CD4-positive, alpha-beta T cell treated with Interleukin-6 at 100 ng/mL for 8 hours (primary cell): Measurements from ENCODE around the gene FHOD1.
A peak's percentile ranks its signal among the peaks of the same experiment; 100 is the strongest.

ENCODE experiments used
- DNase-seq: peaks from one replicate; pipeline ENCODE4 v3.0.0-alpha.2; 2020; ENCODE audit warnings: mixed read lengths, low spot score

FHOD1 gene

DNA sequence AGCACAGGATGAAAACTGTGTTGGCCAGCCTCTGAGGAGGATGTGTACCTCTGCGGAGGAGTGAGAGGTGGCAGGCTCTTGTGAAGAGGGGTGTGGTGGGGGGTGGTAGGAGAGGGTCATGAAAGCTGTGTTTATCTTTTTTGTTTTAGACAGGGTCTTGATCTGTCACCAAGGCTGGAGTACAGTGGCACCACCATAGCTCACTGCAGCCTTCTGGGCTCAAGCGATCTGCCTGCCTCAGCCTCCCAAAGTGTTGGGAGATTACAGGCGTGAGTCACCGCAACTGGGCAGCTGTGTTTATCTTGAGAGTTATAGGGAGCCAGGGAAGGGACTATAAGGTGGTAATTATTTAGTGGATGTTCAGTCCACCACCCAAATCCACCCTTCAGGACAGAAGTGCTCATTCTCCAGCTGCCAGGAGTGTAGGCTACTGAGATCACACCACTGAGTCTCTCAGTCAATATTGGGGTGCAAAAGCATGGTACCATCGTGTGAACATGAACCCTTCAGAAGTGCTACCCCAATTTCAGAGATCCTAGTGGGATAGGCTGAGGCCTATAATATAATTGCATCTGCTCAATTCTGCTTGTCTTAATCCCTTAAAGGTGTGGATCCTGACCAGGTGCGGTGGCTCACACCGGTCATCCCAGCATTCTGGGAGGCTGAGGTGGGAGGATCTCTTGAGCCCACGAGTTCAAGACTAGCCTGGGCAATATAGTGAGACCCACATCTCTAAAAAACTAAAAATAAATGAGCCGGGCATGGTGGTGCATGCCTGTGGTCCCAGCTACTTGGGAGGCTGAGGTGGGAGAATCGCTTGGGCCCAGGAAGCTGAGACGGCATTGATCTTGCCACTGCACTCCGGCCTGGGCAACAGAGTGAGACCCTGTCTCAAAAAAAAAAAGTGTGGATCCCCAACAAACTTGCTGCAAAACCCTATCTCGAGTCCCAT is 56.6 kb downstream of the FHOD1 start:
- DNase-seq, result no peak

DNA sequence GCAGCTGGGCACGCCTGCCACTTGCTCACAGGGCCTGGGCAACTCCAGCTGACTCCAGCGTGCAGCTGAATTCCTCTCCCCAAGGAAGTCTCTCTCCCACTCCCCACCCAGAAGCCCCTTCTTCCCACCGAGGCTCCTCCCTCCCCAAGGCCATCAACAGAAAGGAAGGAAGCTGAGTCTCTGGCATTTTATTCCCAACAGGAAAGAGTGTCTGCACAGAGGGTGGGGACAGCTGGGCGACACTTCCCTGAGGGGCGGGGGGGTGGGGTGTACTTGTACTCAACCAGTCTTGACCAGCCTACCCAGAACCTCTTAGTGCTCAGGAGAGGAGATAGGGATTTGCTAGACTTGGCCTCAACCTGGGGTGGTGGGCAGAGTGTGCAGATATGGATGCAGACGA is 57.2 kb downstream of the FHOD1 start, which contains the start of gene EXOC3L1:
Gene EXOC3L1, minus strand, starts transcription at position 96 of the 400 bp plus-strand sequence. CDS start 460 bp downstream, outside the sequence.
- DNase-seq, result no peak

DNA sequence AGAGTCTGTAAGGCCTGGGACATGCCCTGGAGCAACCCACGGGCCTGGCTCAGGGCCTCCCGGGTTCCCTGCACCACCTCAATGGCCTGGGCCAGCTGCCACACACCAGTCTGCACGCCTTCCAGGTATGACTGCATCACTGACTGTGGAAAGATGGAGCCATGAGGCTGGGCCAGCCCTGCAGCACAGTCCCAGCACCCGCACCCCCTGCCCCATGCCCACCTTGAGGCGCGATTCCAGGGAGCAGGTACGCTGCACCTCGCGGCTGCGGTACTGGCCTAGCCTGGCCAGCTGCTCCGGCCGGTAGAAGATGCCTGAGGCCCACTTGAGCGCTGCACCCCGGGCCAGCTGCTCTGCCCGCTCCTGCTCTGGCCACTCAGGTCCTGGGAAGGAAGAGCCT is 58.5 kb downstream of the FHOD1 start:
- DNase-seq, result no peak

DNA sequence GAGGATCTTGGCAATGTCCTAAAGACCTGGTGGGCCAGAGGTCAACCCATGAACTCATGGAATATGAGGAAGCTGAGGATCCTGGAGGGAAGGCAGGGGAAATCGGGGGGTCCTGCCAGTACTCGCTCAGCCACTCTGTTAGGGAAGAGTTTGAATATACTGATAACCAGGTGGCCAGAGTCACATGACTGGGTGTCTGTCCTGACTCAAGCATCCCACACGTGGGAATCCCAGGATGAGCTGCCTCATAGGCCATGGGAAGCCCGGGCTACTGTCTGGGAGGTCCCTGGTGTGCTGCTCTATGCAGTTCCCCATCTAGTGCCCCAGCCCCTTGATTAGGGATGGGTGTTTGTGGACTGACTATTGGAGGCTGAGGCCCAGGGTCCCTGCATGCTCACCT is 59.0 kb downstream of the FHOD1 start:
- DNase-seq, result no peak

DNA sequence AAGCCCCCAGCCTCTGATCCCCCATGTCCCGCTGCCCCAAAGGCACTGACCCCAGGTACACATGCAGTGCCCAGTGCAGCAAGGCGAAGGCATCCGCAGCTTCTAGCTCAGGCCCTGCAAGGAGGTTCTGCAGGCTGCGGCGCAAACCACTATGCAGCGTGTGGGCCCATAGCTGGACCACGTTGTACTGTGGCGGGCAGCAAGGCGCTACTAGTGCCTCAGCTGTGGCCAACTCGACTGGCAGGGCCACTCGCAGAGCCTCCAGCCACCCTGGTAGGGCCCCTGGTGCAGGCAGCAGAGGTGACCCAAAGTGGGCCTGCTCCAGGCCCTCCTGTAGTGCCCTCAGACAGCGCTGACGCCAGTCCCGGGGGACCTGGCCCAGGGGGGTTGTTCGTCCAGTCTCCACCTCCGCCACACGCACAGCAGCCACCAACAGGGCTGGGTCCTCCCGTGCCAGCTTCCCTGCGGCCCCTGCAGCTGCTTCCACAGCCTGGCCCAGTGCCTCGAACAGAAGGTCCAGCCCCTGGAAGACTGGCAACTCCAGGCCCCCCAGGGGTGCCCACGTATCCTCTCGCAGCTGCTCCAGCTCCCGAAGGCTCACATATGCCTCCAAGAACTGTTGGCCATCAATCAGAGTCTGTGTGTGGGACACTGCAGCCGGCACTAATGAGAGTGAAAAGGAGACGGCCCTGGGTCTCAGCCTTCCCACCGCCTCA is 59.9 kb downstream of the FHOD1 start:
- DNase-seq, result no peak

DNA sequence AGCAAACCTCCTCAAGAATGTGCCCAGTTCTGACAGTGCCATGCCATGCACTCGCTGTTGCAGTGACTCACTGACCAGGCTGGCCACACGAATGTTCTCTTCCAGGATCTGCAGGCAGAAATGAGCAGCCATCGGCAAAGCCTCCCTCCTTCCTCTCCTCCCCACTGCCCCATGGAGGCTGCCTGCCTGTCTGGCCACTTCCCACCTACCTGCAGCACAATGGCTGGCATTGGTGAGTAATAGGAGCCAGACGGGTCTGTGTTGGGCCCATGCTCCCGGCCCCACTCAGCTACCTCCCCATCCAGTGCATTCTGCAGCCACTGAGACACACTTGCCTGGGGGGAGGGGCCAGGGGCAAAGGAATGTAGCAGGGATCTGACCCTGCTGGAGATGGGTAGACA is 60.7 kb downstream of the FHOD1 start:
- DNase-seq, result no peak

DNA sequence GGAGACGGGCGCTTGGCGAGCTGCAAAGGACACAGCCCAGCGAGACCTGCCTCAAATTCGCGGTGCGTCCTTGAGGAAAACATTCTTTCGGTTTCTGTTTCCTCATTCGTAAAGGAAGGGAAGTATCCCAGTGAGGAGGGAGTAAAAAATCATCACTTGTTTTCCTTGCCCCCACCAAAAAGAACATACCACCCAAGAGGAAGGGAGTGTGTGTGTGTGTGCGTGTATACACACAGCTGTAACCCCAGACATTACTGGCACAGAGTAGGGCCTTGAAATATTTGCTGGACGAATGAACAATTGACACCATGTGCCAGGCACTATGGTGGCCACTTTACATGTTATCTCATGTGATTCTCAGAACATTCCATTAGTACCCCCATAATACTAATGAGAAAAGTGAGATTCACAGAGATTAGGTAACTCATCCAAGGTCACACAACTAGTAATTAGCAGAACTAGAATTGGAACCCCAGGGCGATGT is 61.6 kb downstream of the FHOD1 start:
- no peak for DNase-seq

DNA sequence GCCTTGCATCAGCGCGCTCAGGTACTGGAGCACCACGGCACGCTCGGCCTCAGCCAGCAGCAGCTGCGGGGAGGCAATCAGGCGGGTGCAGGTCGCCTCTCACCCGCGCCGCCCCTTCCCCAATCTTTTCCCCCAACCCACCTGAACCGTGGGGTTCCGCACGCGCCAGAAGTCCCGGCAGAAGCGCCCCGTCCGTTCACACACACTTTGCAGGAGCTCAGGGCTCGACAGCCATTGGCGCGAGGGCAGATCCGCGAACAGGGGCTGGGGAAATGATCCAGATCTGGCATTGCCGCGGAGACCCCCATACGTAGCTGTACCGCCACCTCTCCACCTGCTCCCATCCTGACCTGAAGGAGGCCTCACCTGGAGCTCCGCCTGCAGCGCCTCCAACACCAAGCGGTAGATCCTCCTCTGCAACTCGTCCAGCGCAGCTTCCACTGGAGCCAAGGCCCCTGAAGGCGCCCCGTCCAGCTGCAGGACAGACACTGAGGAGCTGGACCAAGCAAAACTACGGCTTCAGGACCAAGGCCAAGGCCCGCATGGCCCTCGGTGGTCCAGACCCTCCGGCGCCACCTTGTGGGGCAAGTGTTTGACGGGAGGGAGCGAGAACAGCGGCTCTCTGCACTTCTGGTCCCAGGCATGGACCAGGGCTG is 62.2 kb downstream of the FHOD1 start:
- peak; percentile 77 for DNase-seq

DNA sequence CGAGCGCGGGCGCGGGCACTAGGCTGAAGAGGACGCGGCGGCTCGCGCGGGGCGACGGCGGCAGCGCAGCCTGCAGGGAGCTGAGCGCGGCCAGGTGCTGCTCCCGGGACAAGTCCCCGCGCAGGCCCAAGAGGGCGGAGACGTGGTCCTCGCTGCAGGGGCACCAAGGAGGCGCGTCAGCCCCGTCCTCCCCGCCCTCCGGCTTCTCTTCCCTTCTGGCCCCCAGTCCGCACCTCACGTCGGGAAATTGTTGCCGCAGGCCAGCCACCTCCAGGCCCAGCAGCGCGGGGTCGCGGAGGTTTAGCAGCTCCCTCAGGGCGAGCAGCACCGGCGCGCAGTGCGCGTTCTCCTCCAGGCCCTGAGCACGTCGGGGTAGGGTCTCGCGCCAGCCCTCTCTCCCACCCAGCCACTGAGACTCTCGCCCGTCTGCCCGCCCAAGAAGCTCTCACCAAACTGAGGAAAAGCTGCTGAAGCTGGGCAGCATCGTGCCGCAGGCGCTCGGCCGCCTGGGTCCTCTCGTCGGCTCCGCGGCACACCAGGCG is 62.8 kb downstream of the FHOD1 start:
- no peak for DNase-seq

DNA sequence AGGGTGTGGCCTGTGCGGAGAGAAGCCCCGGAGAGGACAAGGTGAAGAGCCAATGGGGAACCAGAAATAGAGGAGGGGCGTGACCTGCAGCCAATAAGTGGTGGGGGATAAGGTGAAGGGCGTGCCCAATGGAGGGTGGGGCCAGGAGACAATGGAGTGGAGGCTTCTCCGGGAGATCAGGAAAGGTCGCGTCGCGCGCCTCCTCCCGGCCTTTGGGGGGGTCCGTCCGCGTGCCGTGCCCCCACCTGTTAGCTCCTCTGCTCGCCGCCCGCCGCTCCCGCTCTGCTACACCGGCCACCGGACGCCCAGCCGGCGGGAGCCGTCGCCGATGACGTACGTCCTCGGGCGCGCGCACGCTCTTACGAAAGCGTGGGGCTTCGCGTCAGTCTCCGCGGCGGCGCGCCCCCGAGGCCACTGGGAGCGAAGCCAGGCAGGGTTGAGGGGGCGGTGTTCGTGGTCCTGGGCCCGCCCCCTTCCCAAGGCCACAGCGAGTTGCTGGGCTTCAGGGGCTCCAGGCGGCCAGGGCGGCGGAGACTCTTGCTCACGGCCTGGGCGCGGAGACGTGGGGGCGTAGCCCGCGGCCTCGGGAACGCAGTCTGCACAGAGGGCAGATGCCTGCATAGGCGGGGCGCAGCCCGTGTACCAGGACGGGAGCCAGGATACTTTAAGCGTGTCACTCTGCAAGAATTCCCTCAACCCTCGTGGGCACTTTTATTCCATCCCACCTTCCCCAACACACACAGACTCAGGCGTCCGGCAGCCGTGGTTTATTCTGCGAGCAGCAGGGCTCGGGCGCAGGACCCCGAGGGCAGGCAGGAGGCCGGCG is 63.4 kb downstream of the FHOD1 start, which contains the start of gene MATCAP1:
Gene MATCAP1, minus strand, starts transcription at position 337 of the 826 bp plus-strand sequence. CDS start 3,353 bp downstream, outside the sequence.
- DNase-seq, result peak; percentile 96

DNA sequence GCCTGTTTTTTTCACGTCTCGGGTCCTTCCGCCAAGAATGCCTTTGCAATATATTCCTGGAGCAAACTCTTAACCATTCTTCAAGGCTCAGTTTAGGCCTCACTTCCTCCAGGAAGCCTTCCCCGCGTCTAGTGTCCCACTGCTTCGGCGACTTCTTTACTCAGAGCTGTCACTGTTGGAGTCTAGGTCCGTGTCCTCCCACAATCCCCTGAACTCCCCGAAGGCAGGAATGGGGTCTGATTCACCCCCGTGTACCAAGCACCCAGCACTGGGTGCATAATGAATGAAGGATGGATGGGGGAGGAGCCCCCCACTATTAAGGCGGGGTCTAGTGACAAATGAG is 64.0 kb downstream of the FHOD1 start:
- no peak for DNase-seq

DNA sequence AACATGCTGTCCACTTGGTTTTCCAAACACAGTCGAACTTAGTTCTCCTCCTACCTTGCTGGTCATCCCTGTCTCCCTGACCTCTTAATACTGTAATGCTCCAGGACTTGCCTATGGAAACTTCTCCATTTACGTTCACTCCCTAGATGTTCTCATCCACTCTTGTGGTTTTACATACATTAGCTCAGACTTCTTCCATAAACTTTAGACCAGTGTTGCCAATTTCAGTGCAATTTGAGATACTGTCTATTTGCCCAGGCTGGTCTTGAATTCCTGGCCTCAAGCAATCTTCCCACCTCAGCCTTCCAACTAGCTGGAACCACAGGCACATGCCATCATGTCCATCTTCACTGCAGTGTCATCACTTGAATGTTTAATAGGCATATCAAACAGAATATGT is 65.0 kb downstream of the FHOD1 start:
- no peak for DNase-seq

DNA sequence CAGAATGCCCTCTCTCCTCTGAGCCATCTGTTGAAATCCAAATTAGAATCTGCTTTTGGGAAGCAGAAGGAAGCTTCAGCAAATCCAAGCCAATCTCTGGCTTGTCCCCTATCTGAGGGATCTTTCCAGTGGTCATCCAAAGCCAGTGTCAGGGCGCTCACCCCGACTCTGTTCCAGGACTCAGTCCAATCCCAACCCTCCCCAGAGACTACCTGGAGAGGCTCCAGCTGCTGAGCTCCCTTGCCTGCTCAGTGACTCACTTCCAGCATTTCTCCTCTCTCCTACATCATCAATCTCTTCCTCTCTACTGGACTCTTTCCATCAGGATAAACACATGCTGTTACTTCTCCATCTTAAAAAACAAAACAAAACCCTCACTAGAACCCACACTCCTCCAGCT is 65.9 kb downstream of the FHOD1 start:
- DNase-seq, result no peak

DNA sequence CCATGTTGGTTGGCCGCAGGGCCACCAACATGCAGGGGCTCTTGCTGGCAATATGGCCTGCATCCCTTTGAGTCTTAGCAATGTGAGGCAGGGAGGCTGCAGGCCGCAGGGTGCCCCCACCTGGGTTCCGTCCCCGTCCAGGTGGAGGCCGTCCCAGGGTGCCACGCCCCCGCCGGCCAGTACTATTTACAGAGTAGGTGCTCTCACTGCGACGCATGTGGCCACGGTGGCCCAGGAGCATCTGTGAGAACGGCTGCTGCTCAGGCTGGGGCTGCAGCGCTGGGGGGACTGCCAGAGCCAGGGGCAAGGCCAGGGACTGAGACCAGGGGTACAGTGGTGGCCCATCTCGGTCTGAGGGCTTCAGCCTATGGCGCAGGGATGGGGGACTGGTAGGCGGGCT is 67.1 kb downstream of the FHOD1 start:
- DNase-seq, result no peak

DNA sequence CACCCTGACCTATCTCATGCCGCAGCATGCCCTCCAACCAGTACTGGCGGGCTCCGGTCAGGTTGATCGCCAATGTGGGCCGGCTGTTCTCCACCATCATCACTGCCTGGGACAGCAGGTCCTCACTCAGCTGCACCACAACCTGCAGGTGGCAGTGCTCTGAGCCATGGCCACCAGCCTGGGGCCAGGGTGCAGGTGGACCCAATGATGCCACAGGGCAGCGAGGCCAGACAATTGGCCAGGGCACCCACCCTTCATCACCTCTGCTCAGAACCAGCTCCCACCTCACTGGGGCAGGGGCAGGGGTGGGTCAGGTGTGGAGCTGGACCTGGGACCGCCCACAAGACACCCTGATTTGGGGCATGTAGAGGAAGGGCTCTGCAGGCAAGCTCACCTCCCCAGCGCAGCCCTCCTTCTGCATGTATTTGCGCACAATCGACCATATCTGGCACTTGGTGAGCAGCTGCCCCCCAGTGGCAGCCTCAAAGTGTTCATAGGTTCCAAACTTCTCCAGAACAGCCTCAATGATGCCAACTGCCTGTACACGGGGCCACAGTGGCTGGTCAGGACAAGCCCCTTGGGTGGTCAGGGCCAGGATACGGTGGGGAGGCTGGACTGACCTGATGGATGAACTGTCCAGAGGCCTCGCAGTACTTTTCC is 67.7 kb downstream of the FHOD1 start:
- DNase-seq, result no peak
